Liver (tissue), 9 donors: Measurements from ENCODE around the gene INPPL1. TPM values are rescaled to one million over a fixed set of nuclear protein-coding genes. Genes with fewer than 3 reads are reported as not detected.
"Not testable (repeated sequence)": the region's sequence is repeated elsewhere in the genome, so short reads cannot be mapped to it uniquely, and the experiment has no call there.

ENCODE experiments used
- DNase-seq: peaks from one replicate; pipeline ENCODE4 v3.0.0-alpha.2; 2017; ENCODE audit warnings: low spot score
- H3K27ac ChIP-seq, 2 donors: one replicate each; pipeline ENCODE4 v1.7.0; 2013; ENCODE audit warnings: inconsistent platforms in 2 of 2, low read length in 2 of 2, control low read depth in 1 of 2, low read depth in 1 of 2, mild to moderate bottlenecking in 1 of 2
- H3K27me3 ChIP-seq, 4 donors: one replicate each; pipeline versions ENCODE4 v1.6.1 to v1.7.0; 2013; ENCODE audit warnings: low read length in 3 of 4, inconsistent platforms in 1 of 4, mild to moderate bottlenecking in 1 of 4, moderate library complexity in 1 of 4; ENCODE audit not compliant: control insufficient read depth in 4 of 4, insufficient read depth in 4 of 4
- H3K36me3 ChIP-seq, 4 donors: one replicate each; pipeline versions ENCODE4 v1.6.1 to v1.7.0; 2013; ENCODE audit warnings: low read length in 3 of 4, mild to moderate bottlenecking in 3 of 4, low read depth in 1 of 4, moderate library complexity in 1 of 4; ENCODE audit not compliant: control insufficient read depth in 4 of 4, insufficient read depth in 3 of 4
- H3K4me1 ChIP-seq, 4 donors: one replicate each; pipeline versions ENCODE4 v1.6.1 to v1.7.0; 2013; ENCODE audit warnings: low read length in 3 of 4, mild to moderate bottlenecking in 3 of 4, moderate library complexity in 1 of 4; ENCODE audit not compliant: control insufficient read depth in 4 of 4, insufficient read depth in 4 of 4
- H3K4me3 ChIP-seq, 3 donors: one replicate each; pipeline versions ENCODE4 v1.6.1 to v1.7.0; 2013; ENCODE audit warnings: low read length in 3 of 3, control low read depth in 1 of 3, low read depth in 1 of 3, mild to moderate bottlenecking in 1 of 3
- H3K9ac ChIP-seq, 2 donors: one replicate each; pipeline ENCODE4 v1.7.0; 2013; ENCODE audit warnings: low read length in 2 of 2, mild to moderate bottlenecking in 2 of 2, moderate library complexity in 2 of 2, control low read depth in 1 of 2, low read depth in 1 of 2
- H3K9me3 ChIP-seq, 4 donors: one replicate each; pipeline versions ENCODE4 v1.6.1 to v1.7.0; 2013; ENCODE audit warnings: low read length in 3 of 4; ENCODE audit not compliant: control insufficient read depth in 4 of 4
- EGR1 ChIP-seq, 2 donors: IDR thresholded peaks; 2 replicates each; pipeline ENCODE4 v1.6.1; 2016 to 2018; ENCODE audit warnings: antibody characterized with exemption in 2 of 2, low read depth in 2 of 2
- GABPA ChIP-seq, 2 donors: IDR thresholded peaks in 1 of 2; conservative IDR thresholded peaks in 1 of 2; 2 replicates each; pipeline ENCODE4 v1.6.1; 2016; ENCODE audit warnings: antibody characterized with exemption in 2 of 2, mild to moderate bottlenecking in 1 of 2, moderate library complexity in 1 of 2
- HNF4A ChIP-seq, 2 donors: conservative IDR thresholded peaks; 2 replicates each; pipeline ENCODE4 v1.6.1; 2016; ENCODE audit warnings: antibody characterized with exemption in 2 of 2, mild to moderate bottlenecking in 2 of 2
- HNF4G ChIP-seq: IDR thresholded peaks from 2 replicates; pipeline ENCODE4 v1.6.1; 2016; ENCODE audit warnings: antibody characterized with exemption
- JUND ChIP-seq, 2 donors: IDR thresholded peaks; 2 replicates each; pipeline ENCODE4 v1.6.1; 2016; ENCODE audit warnings: antibody characterized with exemption in 2 of 2
- RAD21 ChIP-seq, 2 donors: IDR thresholded peaks; 2 replicates each; pipeline ENCODE4 v1.6.1; 2016; ENCODE audit warnings: antibody characterized with exemption in 2 of 2, mild to moderate bottlenecking in 2 of 2
- RXRA ChIP-seq, 2 donors: IDR thresholded peaks; 2 replicates each; pipeline ENCODE4 v1.6.1; 2017 to 2018; ENCODE audit warnings: antibody characterized with exemption in 2 of 2, mild to moderate bottlenecking in 1 of 2
- YY1 ChIP-seq: IDR thresholded peaks from 2 replicates; pipeline ENCODE4 v1.6.1; 2016; ENCODE audit warnings: antibody characterized with exemption, mild to moderate bottlenecking
- WGBS: extraction: QIAGEN DNeasy Blood & Tissue Kit; methylation state at CpG from one replicate; pipeline ENCODE4 v1.1.7; 2013; 5-methylcytosine and 5-hydroxymethylcytosine counted together
- polyA plus RNA-seq, 2 donors: library from polyadenylated mRNA; stranded (reverse) in 1 of 2; unstranded in 1 of 2; fragments of 200-250 nt in 1 of 2; fragments of >200 nt in 1 of 2; fragmentation: Nextera tagmentation in 1 of 2; extraction: Ambion mirVana in 1 of 2; gene quantifications; one replicate each; pipeline versions ENCODE4 v1.2.1 to v1.2.3, GENCODE V29; 2013 to 2015
- total RNA-seq, 2 donors: library from RNA; depleted of rRNA; stranded (reverse); fragments of >200 nt; gene quantifications; one replicate each; pipeline ENCODE4 v1.2.3, GENCODE V29; 2014
- TF ChIP-seq, protein P1 (sequence below): IDR thresholded peaks from 2 replicates; pipeline ENCODE4 v1.6.1; 2016; ENCODE audit warnings: antibody characterized with exemption
- TF ChIP-seq, protein P2 (sequence below): IDR thresholded peaks from 2 replicates; pipeline ENCODE4 v1.6.1; 2016; ENCODE audit warnings: antibody characterized with exemption
- TF ChIP-seq, protein P3 (sequence below): fragments of 150-350 bp; IDR thresholded peaks from 2 replicates; pipeline ENCODE4 v1.5.1; 2017; ENCODE audit warnings: improper control_type of control experiment, low read depth, low read length; ENCODE audit not compliant: missing input control
- TF ChIP-seq, protein P4 (sequence below): IDR thresholded peaks from 2 replicates; pipeline ENCODE4 v1.6.1; 2016; ENCODE audit warnings: antibody characterized with exemption, mild to moderate bottlenecking
- TF ChIP-seq, protein P5 (sequence below): IDR thresholded peaks from 2 replicates; pipeline ENCODE4 v1.6.1; 2016; ENCODE audit warnings: antibody characterized with exemption
- donor health status: healthy.
- donor health status: healthy.
- donor health status: healthy.
- donor health status: healthy.
- donor health status: healthy.

Gene INPPL1
- total and polyA plus RNA-seq, 4 donors = 7.2 to 29.0 (median 17.1) TPM

DNA sequence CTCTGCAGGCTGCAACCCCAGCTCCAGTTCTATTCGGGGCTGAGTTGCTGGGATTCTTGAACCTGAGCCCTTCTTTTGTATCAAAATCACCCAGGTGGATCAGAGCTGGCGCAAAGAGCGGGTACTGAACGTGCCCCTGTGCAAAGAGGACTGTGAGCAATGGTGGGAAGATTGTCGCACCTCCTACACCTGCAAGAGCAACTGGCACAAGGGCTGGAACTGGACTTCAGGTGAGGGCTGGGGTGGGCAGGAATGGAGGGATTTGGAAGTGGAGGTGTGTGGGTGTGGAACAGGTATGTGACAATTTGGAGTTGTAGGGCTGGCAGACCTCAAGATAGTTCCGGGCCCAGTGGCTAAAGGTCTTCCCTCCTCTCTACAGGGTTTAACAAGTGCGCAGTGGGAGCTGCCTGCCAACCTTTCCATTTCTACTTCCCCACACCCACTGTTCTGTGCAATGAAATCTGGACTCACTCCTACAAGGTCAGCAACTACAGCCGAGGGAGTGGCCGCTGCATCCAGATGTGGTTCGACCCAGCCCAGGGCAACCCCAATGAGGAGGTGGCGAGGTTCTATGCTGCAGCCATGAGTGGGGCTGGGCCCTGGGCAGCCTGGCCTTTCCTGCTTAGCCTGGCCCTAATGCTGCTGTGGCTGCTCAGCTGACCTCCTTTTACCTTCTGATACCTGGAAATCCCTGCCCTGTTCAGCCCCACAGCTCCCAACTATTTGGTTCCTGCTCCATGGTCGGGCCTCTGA lies 28.9 kb upstream of the INPPL1 start:
- H3K36me3 ChIP-seq = no peaks in the 10 kb centered on the region
- no peak for DNase-seq
- WGBS = 92% methylated on average over 12 of the region's 12 CpGs
- H3K4me1 ChIP-seq = no peaks in the 10 kb centered on the region
- H3K9me3 ChIP-seq = no peaks in the 10 kb centered on the region
- H3K27ac ChIP-seq = no peak overlapping the region
- H3K4me3 ChIP-seq = no peak overlapping the region
- TF ChIP-seq, protein P1, sequence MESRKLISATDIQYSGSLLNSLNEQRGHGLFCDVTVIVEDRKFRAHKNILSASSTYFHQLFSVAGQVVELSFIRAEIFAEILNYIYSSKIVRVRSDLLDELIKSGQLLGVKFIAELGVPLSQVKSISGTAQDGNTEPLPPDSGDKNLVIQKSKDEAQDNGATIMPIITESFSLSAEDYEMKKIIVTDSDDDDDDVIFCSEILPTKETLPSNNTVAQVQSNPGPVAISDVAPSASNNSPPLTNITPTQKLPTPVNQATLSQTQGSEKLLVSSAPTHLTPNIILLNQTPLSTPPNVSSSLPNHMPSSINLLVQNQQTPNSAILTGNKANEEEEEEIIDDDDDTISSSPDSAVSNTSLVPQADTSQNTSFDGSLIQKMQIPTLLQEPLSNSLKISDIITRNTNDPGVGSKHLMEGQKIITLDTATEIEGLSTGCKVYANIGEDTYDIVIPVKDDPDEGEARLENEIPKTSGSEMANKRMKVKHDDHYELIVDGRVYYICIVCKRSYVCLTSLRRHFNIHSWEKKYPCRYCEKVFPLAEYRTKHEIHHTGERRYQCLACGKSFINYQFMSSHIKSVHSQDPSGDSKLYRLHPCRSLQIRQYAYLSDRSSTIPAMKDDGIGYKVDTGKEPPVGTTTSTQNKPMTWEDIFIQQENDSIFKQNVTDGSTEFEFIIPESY = no peak
- TF ChIP-seq, protein P2, sequence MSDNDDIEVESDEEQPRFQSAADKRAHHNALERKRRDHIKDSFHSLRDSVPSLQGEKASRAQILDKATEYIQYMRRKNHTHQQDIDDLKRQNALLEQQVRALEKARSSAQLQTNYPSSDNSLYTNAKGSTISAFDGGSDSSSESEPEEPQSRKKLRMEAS = no peak
- no peak for TF ChIP-seq YY1
- no peak for TF ChIP-seq RXRA (IDR thresholded peaks at IDR 0.05)
- TF ChIP-seq JUND (IDR thresholded peaks at IDR 0.05) = no peak
- TF ChIP-seq, protein P3, sequence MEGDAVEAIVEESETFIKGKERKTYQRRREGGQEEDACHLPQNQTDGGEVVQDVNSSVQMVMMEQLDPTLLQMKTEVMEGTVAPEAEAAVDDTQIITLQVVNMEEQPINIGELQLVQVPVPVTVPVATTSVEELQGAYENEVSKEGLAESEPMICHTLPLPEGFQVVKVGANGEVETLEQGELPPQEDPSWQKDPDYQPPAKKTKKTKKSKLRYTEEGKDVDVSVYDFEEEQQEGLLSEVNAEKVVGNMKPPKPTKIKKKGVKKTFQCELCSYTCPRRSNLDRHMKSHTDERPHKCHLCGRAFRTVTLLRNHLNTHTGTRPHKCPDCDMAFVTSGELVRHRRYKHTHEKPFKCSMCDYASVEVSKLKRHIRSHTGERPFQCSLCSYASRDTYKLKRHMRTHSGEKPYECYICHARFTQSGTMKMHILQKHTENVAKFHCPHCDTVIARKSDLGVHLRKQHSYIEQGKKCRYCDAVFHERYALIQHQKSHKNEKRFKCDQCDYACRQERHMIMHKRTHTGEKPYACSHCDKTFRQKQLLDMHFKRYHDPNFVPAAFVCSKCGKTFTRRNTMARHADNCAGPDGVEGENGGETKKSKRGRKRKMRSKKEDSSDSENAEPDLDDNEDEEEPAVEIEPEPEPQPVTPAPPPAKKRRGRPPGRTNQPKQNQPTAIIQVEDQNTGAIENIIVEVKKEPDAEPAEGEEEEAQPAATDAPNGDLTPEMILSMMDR = no peak
- no peaks in the 10 kb centered on the region for H3K27me3 ChIP-seq
- H3K9ac ChIP-seq = no peak overlapping the region

DNA sequence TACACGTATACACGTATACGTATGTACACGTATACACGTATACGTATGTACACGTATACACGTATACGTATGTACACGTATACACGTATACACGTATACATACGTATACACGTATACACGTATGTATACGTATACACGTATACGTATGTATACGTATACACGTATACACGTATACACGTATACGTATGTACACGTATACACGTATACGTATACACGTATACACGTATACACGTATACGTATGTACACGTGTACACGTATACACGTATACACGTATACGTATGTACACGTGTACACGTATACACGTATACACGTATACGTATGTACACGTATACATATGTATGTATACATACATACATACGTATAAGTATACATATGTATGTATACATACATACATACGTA lies 23.1 kb upstream of the INPPL1 start:
- H3K27me3 ChIP-seq, DNase-seq, H3K4me3 ChIP-seq, H3K4me1 ChIP-seq, H3K27ac ChIP-seq, H3K36me3 ChIP-seq, H3K9me3 ChIP-seq, H3K9ac ChIP-seq: not testable (repeated sequence)
- WGBS = 95% methylated on average over 42 of the region's 43 CpGs

DNA sequence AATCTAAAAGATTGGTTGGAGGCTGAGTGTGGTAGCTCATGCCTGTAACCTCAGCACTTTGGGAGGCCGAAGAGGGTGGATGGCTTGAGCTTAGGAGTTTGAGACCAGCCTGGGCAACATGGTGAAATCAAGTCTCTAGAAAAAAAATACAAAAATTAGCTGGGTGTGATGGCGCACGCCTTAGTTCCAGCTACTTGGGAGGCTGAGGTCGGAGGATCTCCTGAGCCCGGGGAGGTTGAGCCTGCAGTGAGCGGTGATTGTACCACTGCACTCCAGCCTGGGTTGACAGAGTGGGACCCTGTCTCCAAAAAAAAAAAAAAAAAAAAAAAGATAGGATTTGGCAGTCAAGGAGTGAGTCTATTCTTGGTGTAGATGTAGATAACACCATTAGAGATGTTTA lies 22.0 kb upstream of the INPPL1 start:
- no peak for DNase-seq
- no peaks in the 10 kb centered on the region for H3K4me1 ChIP-seq
- no peaks in the 10 kb centered on the region for H3K27me3 ChIP-seq
- H3K4me3 ChIP-seq = no peak overlapping the region
- 97% methylated on average over 6 of the region's 6 CpGs for WGBS
- TF ChIP-seq, protein P4, sequence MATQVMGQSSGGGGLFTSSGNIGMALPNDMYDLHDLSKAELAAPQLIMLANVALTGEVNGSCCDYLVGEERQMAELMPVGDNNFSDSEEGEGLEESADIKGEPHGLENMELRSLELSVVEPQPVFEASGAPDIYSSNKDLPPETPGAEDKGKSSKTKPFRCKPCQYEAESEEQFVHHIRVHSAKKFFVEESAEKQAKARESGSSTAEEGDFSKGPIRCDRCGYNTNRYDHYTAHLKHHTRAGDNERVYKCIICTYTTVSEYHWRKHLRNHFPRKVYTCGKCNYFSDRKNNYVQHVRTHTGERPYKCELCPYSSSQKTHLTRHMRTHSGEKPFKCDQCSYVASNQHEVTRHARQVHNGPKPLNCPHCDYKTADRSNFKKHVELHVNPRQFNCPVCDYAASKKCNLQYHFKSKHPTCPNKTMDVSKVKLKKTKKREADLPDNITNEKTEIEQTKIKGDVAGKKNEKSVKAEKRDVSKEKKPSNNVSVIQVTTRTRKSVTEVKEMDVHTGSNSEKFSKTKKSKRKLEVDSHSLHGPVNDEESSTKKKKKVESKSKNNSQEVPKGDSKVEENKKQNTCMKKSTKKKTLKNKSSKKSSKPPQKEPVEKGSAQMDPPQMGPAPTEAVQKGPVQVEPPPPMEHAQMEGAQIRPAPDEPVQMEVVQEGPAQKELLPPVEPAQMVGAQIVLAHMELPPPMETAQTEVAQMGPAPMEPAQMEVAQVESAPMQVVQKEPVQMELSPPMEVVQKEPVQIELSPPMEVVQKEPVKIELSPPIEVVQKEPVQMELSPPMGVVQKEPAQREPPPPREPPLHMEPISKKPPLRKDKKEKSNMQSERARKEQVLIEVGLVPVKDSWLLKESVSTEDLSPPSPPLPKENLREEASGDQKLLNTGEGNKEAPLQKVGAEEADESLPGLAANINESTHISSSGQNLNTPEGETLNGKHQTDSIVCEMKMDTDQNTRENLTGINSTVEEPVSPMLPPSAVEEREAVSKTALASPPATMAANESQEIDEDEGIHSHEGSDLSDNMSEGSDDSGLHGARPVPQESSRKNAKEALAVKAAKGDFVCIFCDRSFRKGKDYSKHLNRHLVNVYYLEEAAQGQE = no peak
- TF ChIP-seq GABPA (IDR thresholded peaks at IDR 0.05 in 1 of 2, conservative IDR thresholded peaks at IDR 0.05 in 1 of 2) (no peak), EGR1 (IDR thresholded peaks at IDR 0.05; ENCODE audit: low read depth in 2 of 2) (no peak), RAD21 (IDR thresholded peaks at IDR 0.05) (no peak), YY1 (no peak), RXRA (IDR thresholded peaks at IDR 0.05) (no peak), HNF4G (no peak), HNF4A (conservative IDR thresholded peaks at IDR 0.05) (no peak)
- TF ChIP-seq, protein P5, sequence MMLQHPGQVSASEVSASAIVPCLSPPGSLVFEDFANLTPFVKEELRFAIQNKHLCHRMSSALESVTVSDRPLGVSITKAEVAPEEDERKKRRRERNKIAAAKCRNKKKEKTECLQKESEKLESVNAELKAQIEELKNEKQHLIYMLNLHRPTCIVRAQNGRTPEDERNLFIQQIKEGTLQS = no peak
- TF ChIP-seq, protein P1 = no peak
- no peaks in the 10 kb centered on the region for H3K36me3 ChIP-seq
- no peaks in the 10 kb centered on the region for H3K9me3 ChIP-seq
- no peak overlapping the region for H3K27ac ChIP-seq
- H3K9ac ChIP-seq = no peak overlapping the region
